ENCODE measurements around the gene AAGAB. TPM values are rescaled to one million over a fixed set of nuclear protein-coding genes. Genes with fewer than 3 reads are reported as not detected.
"Not testable (repeated sequence)": the region's sequence is repeated elsewhere in the genome, so short reads cannot be mapped to it uniquely, and the experiment has no call there.

Gene AAGAB
- total RNA-seq, 1 donor from 2014 or later: 31.0 TPM

- Mint-ChIP-seq H3K9me3 (peaks cover 7% of the 10 kb centered on the region), H3K36me3 (peaks cover 20% of the 10 kb centered on the region), H3K4me3 (no peak overlapping the region), H3K27me3 (ENCODE audit: low read depth) (no peaks in the 10 kb centered on the region), H3K27ac (no peak overlapping the region), H3K4me1 (peaks cover 5% of the 10 kb centered on the region)
- no peak for DNase-seq (ENCODE audit: low spot score in 2 of 2, unreplicated experiment in 2 of 2)
- TF ChIP-seq CTCF (IDR thresholded peaks at IDR 0.05; ENCODE audit: unreplicated experiment): no peak
These were observed 97.6 kb downstream of the AAGAB start for GRCh38 chr15:67156834-67157233.

- Mint-ChIP-seq H3K4me1 (peaks cover 5% of the 10 kb centered on the region), H3K4me3 (no peak overlapping the region), H3K9me3 (peaks cover 7% of the 10 kb centered on the region), H3K27me3 (ENCODE audit: low read depth) (no peaks in the 10 kb centered on the region), H3K27ac (no peak overlapping the region), H3K36me3 (peaks cover 20% of the 10 kb centered on the region)
- DNase-seq (ENCODE audit: low spot score in 2 of 2, unreplicated experiment in 2 of 2): no peak
- no peak for TF ChIP-seq CTCF (IDR thresholded peaks at IDR 0.05; ENCODE audit: unreplicated experiment)
These were observed 98.0 kb downstream of the AAGAB start for GRCh38 chr15:67156426-67156825.

GRCh38 chr15:67154249-67154648, 100.2 kb downstream of the AAGAB start:
- TF ChIP-seq CTCF (IDR thresholded peaks at IDR 0.05; ENCODE audit: unreplicated experiment): no peak
- H3K27me3 Mint-ChIP-seq (ENCODE audit: low read depth): no peaks in the 10 kb centered on the region
- no peak overlapping the region for H3K27ac Mint-ChIP-seq
- H3K9me3 Mint-ChIP-seq: peaks cover 7% of the 10 kb centered on the region
- peaks cover 18% of the 10 kb centered on the region for H3K36me3 Mint-ChIP-seq
- H3K4me1 Mint-ChIP-seq: peaks cover 18% of the 10 kb centered on the region
- no peak for DNase-seq (ENCODE audit: low spot score in 2 of 2, unreplicated experiment in 2 of 2)
- H3K4me3 Mint-ChIP-seq: no peak overlapping the region

- not testable (repeated sequence) for H3K27me3 Mint-ChIP-seq (ENCODE audit: low read depth); DNase-seq (ENCODE audit: low spot score in 2 of 2, unreplicated experiment in 2 of 2); H3K9me3 Mint-ChIP-seq; H3K4me3 Mint-ChIP-seq
- H3K36me3 Mint-ChIP-seq: peaks cover 18% of the 10 kb centered on the region
- peak overlapping the region; percentile 53 for H3K27ac Mint-ChIP-seq
- peaks cover 30% of the 10 kb centered on the region for H3K4me1 Mint-ChIP-seq
These were observed 101.4 kb downstream of the AAGAB start for GRCh38 chr15:67153044-67153443.

GRCh38 chr15:67152429-67152828, 102.0 kb downstream of the AAGAB start:
- peaks cover 32% of the 10 kb centered on the region for H3K4me1 Mint-ChIP-seq
- H3K36me3 Mint-ChIP-seq: peaks cover 18% of the 10 kb centered on the region
- H3K27ac Mint-ChIP-seq: peak overlapping the region; percentile 76

More at GRCh38 chr15:67152429-67152828, 102.0 kb downstream of the AAGAB start:
- no peak overlapping the region for H3K4me3 Mint-ChIP-seq
- TF ChIP-seq CTCF (IDR thresholded peaks at IDR 0.05; ENCODE audit: unreplicated experiment): no peak
- no peak for DNase-seq (ENCODE audit: low spot score in 2 of 2, unreplicated experiment in 2 of 2)
- H3K9me3 Mint-ChIP-seq: peaks cover 7% of the 10 kb centered on the region
- H3K27me3 Mint-ChIP-seq (ENCODE audit: low read depth): no peaks in the 10 kb centered on the region

Other genes with a start within 250 kb of the AAGAB start
- 89.9 to 96.2 TPM (median 90.7 TPM) in 3 replicates for gene SMAD3, start 189.1 kb downstream of the AAGAB start, total RNA-seq
- 0.98 to 2.3 TPM (median 1.6 TPM) in 3 replicates for gene IQCH, start 125 bp upstream of the AAGAB start, total RNA-seq

Data from mesothelial cell of epicardium (in vitro differentiated cells).